AG08396 (cell line): ENCODE measurements around the gene LMF1.

Source experiments
- DNase-seq: peaks from one replicate; pipeline ENCODE4 v3.0.0; 2012; ENCODE audit warnings: low spot score, mixed read lengths

The LMF1 gene

GRCh38 chr16:984736-985636 is 14.2 kb upstream of the LMF1 start:
- DNase-seq: no peak

GRCh38 chr16:984121-984694 is 13.4 kb upstream of the LMF1 start:
- DNase-seq: no peak

- DNase-seq: no peak
Observed at GRCh38 chr16:983044-984030, 12.6 kb upstream of the LMF1 start.

GRCh38 chr16:982145-983043 is 11.6 kb upstream of the LMF1 start:
- no peak for DNase-seq

- no peak for DNase-seq
Observed at GRCh38 chr16:981695-982144, 10.9 kb upstream of the LMF1 start, which contains the start of gene SOX8. SOX8 (plus strand) TSS chr16:981770; CDS start chr16:981923, 153 bp downstream.

GRCh38 chr16:980595-980854 is 9.7 kb upstream of the LMF1 start:
- DNase-seq: no peak

GRCh38 chr16:979859-980594 is 9.2 kb upstream of the LMF1 start:
- DNase-seq: no peak

GRCh38 chr16:979147-979546 is 8.4 kb upstream of the LMF1 start:
- DNase-seq: no peak

- DNase-seq: no peak
Observed at GRCh38 chr16:978403-978802, 7.6 kb upstream of the LMF1 start.

- DNase-seq: no peak
Observed at GRCh38 chr16:977896-978295, 7.1 kb upstream of the LMF1 start.

GRCh38 chr16:977081-977701 is 6.4 kb upstream of the LMF1 start:
- no peak for DNase-seq

- no peak for DNase-seq
Observed at GRCh38 chr16:976389-976931, 5.7 kb upstream of the LMF1 start.

- no peak for DNase-seq
Observed at GRCh38 chr16:975291-975690, 4.5 kb upstream of the LMF1 start.

GRCh38 chr16:974611-975261 is 4.0 kb upstream of the LMF1 start:
- DNase-seq: no peak

GRCh38 chr16:974001-974601 is 3.3 kb upstream of the LMF1 start:
- DNase-seq: no peak

GRCh38 chr16:973366-973765 is 2.6 kb upstream of the LMF1 start:
- DNase-seq: no peak

GRCh38 chr16:972316-973002 is 1.7 kb upstream of the LMF1 start:
- DNase-seq: no peak

GRCh38 chr16:971981-972315 is 1.2 kb upstream of the LMF1 start:
- DNase-seq: no peak

GRCh38 chr16:971582-971905 is 760 bp upstream of the LMF1 start:
- no peak for DNase-seq
